ENCODE data around the gene LHFPL3. TPM values are rescaled to one million over a fixed set of nuclear protein-coding genes. Genes with fewer than 3 reads are reported as not detected.

Gene LHFPL3
- total RNA-seq, 1 experiment from 2014 or later: 0.83 TPM

DNA sequence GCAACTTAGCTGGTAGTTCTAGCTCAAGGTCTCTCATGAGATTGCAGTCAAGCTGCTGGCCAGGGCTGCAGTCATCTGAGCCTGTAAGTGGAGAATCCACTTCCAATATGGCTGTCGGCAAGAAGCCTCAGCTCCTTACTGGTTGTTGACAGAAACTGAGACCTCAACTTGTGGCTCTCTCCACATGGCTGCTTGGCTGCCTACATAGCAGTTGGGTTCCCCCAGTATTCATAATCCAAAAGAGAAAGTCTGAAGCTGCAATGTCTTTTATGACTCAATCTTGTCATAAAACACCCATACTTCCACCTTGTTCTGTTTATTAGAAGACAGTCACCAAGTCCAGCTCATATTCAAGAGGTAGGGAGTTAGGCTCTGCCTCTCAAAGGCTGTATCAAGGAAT, 350.7 kb downstream of the LHFPL3 start:
- ChIA-PET POLR2A (no interaction called here), CTCF (no interaction called here)
- H3K9me3 Mint-ChIP-seq: no peaks in the 10 kb centered on the region
- no peak overlapping the region for H3K4me3 Mint-ChIP-seq
- H3K27me3 Mint-ChIP-seq (ENCODE audit: low read depth): no peaks in the 10 kb centered on the region
- TF ChIP-seq ETV6 (CRISPR knock-in tag; IDR thresholded peaks at IDR 0.05) (no peak), PRRX2 (CRISPR knock-in tag; IDR thresholded peaks at IDR 0.05) (no peak), CBFB (CRISPR knock-in tag; IDR thresholded peaks at IDR 0.05; ENCODE audit: low read depth) (no peak), FOXJ3 (CRISPR knock-in tag; IDR thresholded peaks at IDR 0.05; ENCODE audit: borderline replicate concordance) (no peak), NR3C1 (CRISPR knock-in tag; conservative IDR thresholded peaks at IDR 0.05; ENCODE audit: low read depth) (no peak), TEAD1 (CRISPR knock-in tag; IDR thresholded peaks at IDR 0.05) (no peak), ZNF121 (CRISPR knock-in tag; IDR thresholded peaks at IDR 0.05) (no peak)
- TF ChIP-seq, protein P1, sequence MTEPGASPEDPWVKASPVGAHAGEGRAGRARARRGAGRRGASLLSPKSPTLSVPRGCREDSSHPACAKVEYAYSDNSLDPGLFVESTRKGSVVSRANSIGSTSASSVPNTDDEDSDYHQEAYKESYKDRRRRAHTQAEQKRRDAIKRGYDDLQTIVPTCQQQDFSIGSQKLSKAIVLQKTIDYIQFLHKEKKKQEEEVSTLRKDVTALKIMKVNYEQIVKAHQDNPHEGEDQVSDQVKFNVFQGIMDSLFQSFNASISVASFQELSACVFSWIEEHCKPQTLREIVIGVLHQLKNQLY (CRISPR knock-in tag; IDR thresholded peaks at IDR 0.05): no peak
- TF ChIP-seq, protein P2, sequence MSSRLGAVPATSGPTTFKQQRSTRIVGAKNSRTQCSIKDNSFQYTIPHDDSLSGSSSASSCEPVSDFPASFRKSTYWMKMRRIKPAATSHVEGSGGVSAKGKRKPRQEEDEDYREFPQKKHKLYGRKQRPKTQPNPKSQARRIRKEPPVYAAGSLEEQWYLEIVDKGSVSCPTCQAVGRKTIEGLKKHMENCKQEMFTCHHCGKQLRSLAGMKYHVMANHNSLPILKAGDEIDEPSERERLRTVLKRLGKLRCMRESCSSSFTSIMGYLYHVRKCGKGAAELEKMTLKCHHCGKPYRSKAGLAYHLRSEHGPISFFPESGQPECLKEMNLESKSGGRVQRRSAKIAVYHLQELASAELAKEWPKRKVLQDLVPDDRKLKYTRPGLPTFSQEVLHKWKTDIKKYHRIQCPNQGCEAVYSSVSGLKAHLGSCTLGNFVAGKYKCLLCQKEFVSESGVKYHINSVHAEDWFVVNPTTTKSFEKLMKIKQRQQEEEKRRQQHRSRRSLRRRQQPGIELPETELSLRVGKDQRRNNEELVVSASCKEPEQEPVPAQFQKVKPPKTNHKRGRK (CRISPR knock-in tag; IDR thresholded peaks at IDR 0.05; ENCODE audit: borderline replicate concordance): no peak
- no peaks in the 10 kb centered on the region for H3K4me1 Mint-ChIP-seq
- no peaks in the 10 kb centered on the region for H3K36me3 Mint-ChIP-seq
- H3K27ac Mint-ChIP-seq: no peak overlapping the region
- ATAC-seq: no peak
- DNase-seq (ENCODE audit: low spot score): no peak

DNA sequence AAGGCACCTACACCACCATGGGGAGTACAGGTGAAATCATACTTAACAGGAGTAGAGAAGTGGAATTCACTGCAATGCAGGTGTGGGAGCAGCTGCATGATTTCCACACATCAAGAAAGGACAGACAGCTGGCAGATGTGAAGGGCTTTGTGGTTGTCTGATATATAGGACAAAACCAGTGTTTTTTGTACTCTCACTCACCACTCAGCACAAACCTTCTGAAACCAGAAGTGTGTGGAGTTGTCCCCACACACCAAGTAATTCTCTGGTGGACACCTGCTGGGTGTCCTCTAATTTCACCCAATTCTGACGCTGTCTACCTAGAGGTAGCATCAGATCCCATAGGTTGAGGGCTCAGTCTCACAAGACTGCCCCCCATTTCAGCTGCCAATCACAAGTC, 357.9 kb downstream of the LHFPL3 start:
- TF ChIP-seq, protein P3, sequence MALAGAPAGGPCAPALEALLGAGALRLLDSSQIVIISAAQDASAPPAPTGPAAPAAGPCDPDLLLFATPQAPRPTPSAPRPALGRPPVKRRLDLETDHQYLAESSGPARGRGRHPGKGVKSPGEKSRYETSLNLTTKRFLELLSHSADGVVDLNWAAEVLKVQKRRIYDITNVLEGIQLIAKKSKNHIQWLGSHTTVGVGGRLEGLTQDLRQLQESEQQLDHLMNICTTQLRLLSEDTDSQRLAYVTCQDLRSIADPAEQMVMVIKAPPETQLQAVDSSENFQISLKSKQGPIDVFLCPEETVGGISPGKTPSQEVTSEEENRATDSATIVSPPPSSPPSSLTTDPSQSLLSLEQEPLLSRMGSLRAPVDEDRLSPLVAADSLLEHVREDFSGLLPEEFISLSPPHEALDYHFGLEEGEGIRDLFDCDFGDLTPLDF (CRISPR knock-in tag; IDR thresholded peaks at IDR 0.05): no peak
- Mint-ChIP-seq H3K27ac (no peak overlapping the region), H3K9me3 (peaks cover 10% of the 10 kb centered on the region), H3K27me3 (ENCODE audit: low read depth) (no peaks in the 10 kb centered on the region), H3K4me3 (no peak overlapping the region), H3K36me3 (no peaks in the 10 kb centered on the region), H3K4me1 (no peaks in the 10 kb centered on the region)
- no peak for ATAC-seq
- no peak for DNase-seq (ENCODE audit: low spot score)
- ChIA-PET CTCF (interaction anchor here (1.2 kb wide), 1 partner anchor 43 kb away, joined by 3 read pairs; no protein-coding TSS in a partner anchor), POLR2A (interaction anchor here (0.7 kb wide), 1 partner anchor 9 kb away, joined by 4 read pairs; no protein-coding TSS in a partner anchor)

DNA sequence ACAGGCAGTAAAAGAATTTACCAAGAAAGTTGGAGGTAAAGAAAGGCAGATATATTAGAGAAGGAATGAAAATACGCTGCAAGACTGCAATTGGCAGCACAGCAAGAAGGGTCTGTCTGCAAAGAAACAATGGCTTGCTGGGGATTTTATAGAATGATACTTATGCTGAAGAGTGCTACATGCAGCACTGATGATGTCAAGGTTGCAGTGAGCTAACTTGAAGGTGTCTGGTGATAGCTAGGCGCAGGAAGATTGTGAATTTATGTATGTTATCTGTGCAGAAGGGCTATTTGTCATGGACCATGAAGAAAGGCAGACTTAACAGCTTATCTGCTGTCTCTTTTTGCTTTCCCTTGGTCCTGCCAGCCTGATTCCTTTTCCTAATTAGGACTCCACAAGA, 366.3 kb downstream of the LHFPL3 start:
- no peak for TF ChIP-seq CBFB (CRISPR knock-in tag; IDR thresholded peaks at IDR 0.05; ENCODE audit: low read depth)
- TF ChIP-seq ZNF138 (CRISPR knock-in tag; conservative IDR thresholded peaks at IDR 0.05): no peak
- TF ChIP-seq, protein P4, sequence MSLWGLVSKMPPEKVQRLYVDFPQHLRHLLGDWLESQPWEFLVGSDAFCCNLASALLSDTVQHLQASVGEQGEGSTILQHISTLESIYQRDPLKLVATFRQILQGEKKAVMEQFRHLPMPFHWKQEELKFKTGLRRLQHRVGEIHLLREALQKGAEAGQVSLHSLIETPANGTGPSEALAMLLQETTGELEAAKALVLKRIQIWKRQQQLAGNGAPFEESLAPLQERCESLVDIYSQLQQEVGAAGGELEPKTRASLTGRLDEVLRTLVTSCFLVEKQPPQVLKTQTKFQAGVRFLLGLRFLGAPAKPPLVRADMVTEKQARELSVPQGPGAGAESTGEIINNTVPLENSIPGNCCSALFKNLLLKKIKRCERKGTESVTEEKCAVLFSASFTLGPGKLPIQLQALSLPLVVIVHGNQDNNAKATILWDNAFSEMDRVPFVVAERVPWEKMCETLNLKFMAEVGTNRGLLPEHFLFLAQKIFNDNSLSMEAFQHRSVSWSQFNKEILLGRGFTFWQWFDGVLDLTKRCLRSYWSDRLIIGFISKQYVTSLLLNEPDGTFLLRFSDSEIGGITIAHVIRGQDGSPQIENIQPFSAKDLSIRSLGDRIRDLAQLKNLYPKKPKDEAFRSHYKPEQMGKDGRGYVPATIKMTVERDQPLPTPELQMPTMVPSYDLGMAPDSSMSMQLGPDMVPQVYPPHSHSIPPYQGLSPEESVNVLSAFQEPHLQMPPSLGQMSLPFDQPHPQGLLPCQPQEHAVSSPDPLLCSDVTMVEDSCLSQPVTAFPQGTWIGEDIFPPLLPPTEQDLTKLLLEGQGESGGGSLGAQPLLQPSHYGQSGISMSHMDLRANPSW (CRISPR knock-in tag; conservative IDR thresholded peaks at IDR 0.05; ENCODE audit: low read depth): no peak
- TF ChIP-seq TEAD4 (CRISPR knock-in tag; IDR thresholded peaks at IDR 0.05): no peak
- no peak for TF ChIP-seq ZBTB21 (CRISPR knock-in tag; IDR thresholded peaks at IDR 0.05; ENCODE audit: borderline replicate concordance)
- TF ChIP-seq, protein P5, sequence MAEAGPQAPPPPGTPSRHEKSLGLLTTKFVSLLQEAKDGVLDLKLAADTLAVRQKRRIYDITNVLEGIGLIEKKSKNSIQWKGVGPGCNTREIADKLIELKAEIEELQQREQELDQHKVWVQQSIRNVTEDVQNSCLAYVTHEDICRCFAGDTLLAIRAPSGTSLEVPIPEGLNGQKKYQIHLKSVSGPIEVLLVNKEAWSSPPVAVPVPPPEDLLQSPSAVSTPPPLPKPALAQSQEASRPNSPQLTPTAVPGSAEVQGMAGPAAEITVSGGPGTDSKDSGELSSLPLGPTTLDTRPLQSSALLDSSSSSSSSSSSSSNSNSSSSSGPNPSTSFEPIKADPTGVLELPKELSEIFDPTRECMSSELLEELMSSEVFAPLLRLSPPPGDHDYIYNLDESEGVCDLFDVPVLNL (CRISPR knock-in tag; IDR thresholded peaks at IDR 0.05; ENCODE audit: borderline replicate concordance, low read depth): no peak
- no peak for TF ChIP-seq SMAD4 (CRISPR knock-in tag; IDR thresholded peaks at IDR 0.05)
- TF ChIP-seq FOXP1 (CRISPR knock-in tag; IDR thresholded peaks at IDR 0.05; ENCODE audit: borderline replicate concordance): no peak
- TF ChIP-seq CREM (CRISPR knock-in tag; IDR thresholded peaks at IDR 0.05): no peak
- TF ChIP-seq TEAD1 (CRISPR knock-in tag; IDR thresholded peaks at IDR 0.05): no peak
- no peak for TF ChIP-seq NR2C2 (CRISPR knock-in tag; IDR thresholded peaks at IDR 0.05)
- TF ChIP-seq, protein P6, sequence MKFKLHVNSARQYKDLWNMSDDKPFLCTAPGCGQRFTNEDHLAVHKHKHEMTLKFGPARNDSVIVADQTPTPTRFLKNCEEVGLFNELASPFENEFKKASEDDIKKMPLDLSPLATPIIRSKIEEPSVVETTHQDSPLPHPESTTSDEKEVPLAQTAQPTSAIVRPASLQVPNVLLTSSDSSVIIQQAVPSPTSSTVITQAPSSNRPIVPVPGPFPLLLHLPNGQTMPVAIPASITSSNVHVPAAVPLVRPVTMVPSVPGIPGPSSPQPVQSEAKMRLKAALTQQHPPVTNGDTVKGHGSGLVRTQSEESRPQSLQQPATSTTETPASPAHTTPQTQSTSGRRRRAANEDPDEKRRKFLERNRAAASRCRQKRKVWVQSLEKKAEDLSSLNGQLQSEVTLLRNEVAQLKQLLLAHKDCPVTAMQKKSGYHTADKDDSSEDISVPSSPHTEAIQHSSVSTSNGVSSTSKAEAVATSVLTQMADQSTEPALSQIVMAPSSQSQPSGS (CRISPR knock-in tag; IDR thresholded peaks at IDR 0.05; ENCODE audit: borderline replicate concordance, low read depth): no peak
- TF ChIP-seq, protein P7, sequence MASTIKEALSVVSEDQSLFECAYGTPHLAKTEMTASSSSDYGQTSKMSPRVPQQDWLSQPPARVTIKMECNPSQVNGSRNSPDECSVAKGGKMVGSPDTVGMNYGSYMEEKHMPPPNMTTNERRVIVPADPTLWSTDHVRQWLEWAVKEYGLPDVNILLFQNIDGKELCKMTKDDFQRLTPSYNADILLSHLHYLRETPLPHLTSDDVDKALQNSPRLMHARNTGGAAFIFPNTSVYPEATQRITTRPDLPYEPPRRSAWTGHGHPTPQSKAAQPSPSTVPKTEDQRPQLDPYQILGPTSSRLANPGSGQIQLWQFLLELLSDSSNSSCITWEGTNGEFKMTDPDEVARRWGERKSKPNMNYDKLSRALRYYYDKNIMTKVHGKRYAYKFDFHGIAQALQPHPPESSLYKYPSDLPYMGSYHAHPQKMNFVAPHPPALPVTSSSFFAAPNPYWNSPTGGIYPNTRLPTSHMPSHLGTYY (CRISPR knock-in tag; IDR thresholded peaks at IDR 0.05): no peak
- Mint-ChIP-seq H3K27ac (no peak overlapping the region), H3K27me3 (ENCODE audit: low read depth) (no peaks in the 10 kb centered on the region), H3K4me3 (no peak overlapping the region), H3K4me1 (no peaks in the 10 kb centered on the region), H3K36me3 (peaks cover 11% of the 10 kb centered on the region; the same call in 1 of the 2 replicates), H3K9me3 (peaks cover 34% of the 10 kb centered on the region)
- CTCF ChIA-PET: no interaction called here
- POLR2A ChIA-PET: no interaction called here
- ATAC-seq: no peak
- DNase-seq (ENCODE audit: low spot score): no peak

Measured in WTC11 (cell line).